Left ventricle myocardium inferior (tissue), 1 donor: ENCODE measurements around the gene CTNNBL1. TPM values are rescaled to one million over a fixed set of nuclear protein-coding genes. Genes with fewer than 3 reads are reported as not detected.
A peak's percentile ranks its signal among the peaks of the same experiment; 100 is the strongest.

ENCODE experiments used
- DNase-seq: peaks from one replicate; pipeline ENCODE4 v3.0.0-alpha.2; 2020
- H3K27ac ChIP-seq: fragments of 200-600 bp; replicated peaks from 2 replicates; pipeline ENCODE4 v1.8.0; 2021
- H3K27me3 ChIP-seq: fragments of 200-600 bp; 2 replicates; pipeline ENCODE4 v1.8.0; 2021; ENCODE audit warnings: low read depth
- H3K36me3 ChIP-seq: fragments of 200-600 bp; 2 replicates; pipeline ENCODE4 v1.8.0; 2021
- H3K4me1 ChIP-seq: fragments of 200-600 bp; 2 replicates; pipeline ENCODE4 v1.8.0; 2021
- H3K4me3 ChIP-seq: fragments of 200-600 bp; 2 replicates; pipeline ENCODE4 v1.8.0; 2021; ENCODE audit warnings: mild to moderate bottlenecking, moderate library complexity
- H3K9me3 ChIP-seq: fragments of 200-600 bp; replicated peaks from 2 replicates; pipeline ENCODE4 v1.8.0; 2021
- CTCF ChIP-seq: fragments of 200-600 bp; IDR thresholded peaks from 2 replicates; pipeline ENCODE4 v1.8.0; 2021; ENCODE audit warnings: antibody characterized with exemption, mild to moderate bottlenecking, borderline replicate concordance
- intact Hi-C: fragments of 100-400 bp; cut with micrococcal nuclease; formaldehyde crosslinking; loops from one replicate; pipeline ENCODE4 v1.11.0; 2022
- total RNA-seq: library from RNA; stranded (reverse); fragmentation: NEBNext Ultra II Directional; extraction: Animal tissue kit (Norgen Biotek cat#: 25700); gene quantifications from one replicate; pipeline ENCODE4 v1.2.1, GENCODE V29; 2021
- donor health status: DM: no; HTN: yes; CAD: no; lungs with severe emphysema.

The CTNNBL1 gene
- total RNA-seq, 1 donor from 2014 or later: 58.8 TPM

- Histone ChIP-seq H3K27me3 (no peaks in the 10 kb centered on the region), H3K27ac (peak overlapping the region; percentile 9), H3K4me3 (no peak overlapping the region), H3K4me1 (peaks cover 14% of the 10 kb centered on the region), H3K9me3 (no peaks in the 10 kb centered on the region), H3K36me3 (peaks cover 45% of the 10 kb centered on the region)
- TF ChIP-seq CTCF: no peak
- DNase-seq: no peak
- intact Hi-C loops: no loop called here
These were observed 163.3 kb downstream of the CTNNBL1 start for GRCh38 chr20:37856932-37857660.

- Histone ChIP-seq H3K36me3 (peaks cover 43% of the 10 kb centered on the region), H3K4me3 (no peak overlapping the region), H3K9me3 (no peaks in the 10 kb centered on the region), H3K27me3 (no peaks in the 10 kb centered on the region), H3K4me1 (peaks cover 14% of the 10 kb centered on the region), H3K27ac (no peak overlapping the region)
- intact Hi-C loops: no loop called here
- DNase-seq: no peak
- no peak for TF ChIP-seq CTCF
These were observed 165.8 kb downstream of the CTNNBL1 start for GRCh38 chr20:37859406-37860171.

- no peaks in the 10 kb centered on the region for H3K9me3 ChIP-seq
- no peak for DNase-seq
- no peak overlapping the region for H3K27ac ChIP-seq
- H3K27me3 ChIP-seq: no peaks in the 10 kb centered on the region
- intact Hi-C loops: no loop called here
- no peaks in the 10 kb centered on the region for H3K4me1 ChIP-seq
- H3K4me3 ChIP-seq: no peak overlapping the region
- peaks cover 63% of the 10 kb centered on the region for H3K36me3 ChIP-seq
- TF ChIP-seq CTCF: no peak
These were observed 169.5 kb downstream of the CTNNBL1 start for GRCh38 chr20:37863289-37863688.

- no peak for DNase-seq
- Histone ChIP-seq H3K27ac (no peak overlapping the region), H3K4me1 (no peaks in the 10 kb centered on the region), H3K27me3 (no peaks in the 10 kb centered on the region), H3K4me3 (no peak overlapping the region), H3K9me3 (no peaks in the 10 kb centered on the region), H3K36me3 (peaks cover 67% of the 10 kb centered on the region)
- no peak for TF ChIP-seq CTCF
- intact Hi-C loops: no loop called here
These were observed 170.5 kb downstream of the CTNNBL1 start for GRCh38 chr20:37864298-37864697.

- no peak overlapping the region for H3K4me3 ChIP-seq
- no peaks in the 10 kb centered on the region for H3K9me3 ChIP-seq
- peaks cover 61% of the 10 kb centered on the region for H3K36me3 ChIP-seq
- intact Hi-C loops: no loop called here
- DNase-seq: no peak
- no peaks in the 10 kb centered on the region for H3K4me1 ChIP-seq
- no peaks in the 10 kb centered on the region for H3K27me3 ChIP-seq
- H3K27ac ChIP-seq: no peak overlapping the region
- TF ChIP-seq CTCF: no peak
These were observed 172.2 kb downstream of the CTNNBL1 start for GRCh38 chr20:37866051-37866450.
